HEK293 (cell line): Measurements from ENCODE around the gene GNAQ.

Experiments used
- CTCF ChIP-seq: fragments of 450-650 bp; formaldehyde crosslinking; IDR thresholded peaks from 2 replicates; pipeline ENCODE4 v1.5.1; 2016; ENCODE audit warnings: missing biosample characterization, missing genetic modification characterization
- MZF1 ChIP-seq: fragments of 450-650 bp; formaldehyde crosslinking; IDR thresholded peaks from 2 replicates; pipeline ENCODE4 v1.5.1; 2017; ENCODE audit warnings: missing biosample characterization, missing genetic modification characterization, borderline replicate concordance
- ZBTB7A ChIP-seq: fragments of 450-650 bp; formaldehyde crosslinking; IDR thresholded peaks from 2 replicates; pipeline ENCODE4 v1.5.1; 2016; ENCODE audit warnings: low read depth, missing biosample characterization, missing genetic modification characterization

- TF ChIP-seq CTCF (tag by site-specific recombination) (no peak), MZF1 (tag by site-specific recombination) (no peak), ZBTB7A (tag by site-specific recombination) (no peak)
These were observed 95.6 kb downstream of the GNAQ start for GRCh38 chr9:77935974-77936373.
